Measurements from ENCODE around the gene DEF6.

DNA sequence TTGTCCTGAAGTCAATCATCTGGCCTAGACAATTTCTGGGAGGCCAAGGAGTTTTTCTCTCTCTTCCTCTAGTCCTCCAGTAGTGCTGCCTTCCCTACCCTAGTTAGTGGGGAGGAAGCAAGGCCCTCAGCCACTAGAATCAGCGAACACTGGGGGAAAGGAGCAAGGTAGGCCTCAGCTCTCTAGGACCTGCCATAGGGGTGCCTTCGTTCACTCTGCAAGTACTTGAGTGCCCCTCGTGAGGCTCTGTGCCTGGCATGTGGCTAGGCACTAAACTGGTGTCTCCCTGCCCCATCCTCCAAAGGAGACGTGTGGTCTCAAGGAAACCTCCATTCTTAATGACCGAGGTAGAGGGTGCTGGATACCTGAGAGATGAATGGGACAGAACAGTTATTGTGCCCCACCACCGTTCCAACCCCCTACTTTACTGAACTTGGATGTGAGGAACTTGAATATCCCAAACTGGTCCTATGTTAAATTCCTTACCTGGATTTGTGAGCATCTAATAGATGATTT, 1.1 kb downstream of the DEF6 start:
- TF ChIP-seq, protein P1, sequence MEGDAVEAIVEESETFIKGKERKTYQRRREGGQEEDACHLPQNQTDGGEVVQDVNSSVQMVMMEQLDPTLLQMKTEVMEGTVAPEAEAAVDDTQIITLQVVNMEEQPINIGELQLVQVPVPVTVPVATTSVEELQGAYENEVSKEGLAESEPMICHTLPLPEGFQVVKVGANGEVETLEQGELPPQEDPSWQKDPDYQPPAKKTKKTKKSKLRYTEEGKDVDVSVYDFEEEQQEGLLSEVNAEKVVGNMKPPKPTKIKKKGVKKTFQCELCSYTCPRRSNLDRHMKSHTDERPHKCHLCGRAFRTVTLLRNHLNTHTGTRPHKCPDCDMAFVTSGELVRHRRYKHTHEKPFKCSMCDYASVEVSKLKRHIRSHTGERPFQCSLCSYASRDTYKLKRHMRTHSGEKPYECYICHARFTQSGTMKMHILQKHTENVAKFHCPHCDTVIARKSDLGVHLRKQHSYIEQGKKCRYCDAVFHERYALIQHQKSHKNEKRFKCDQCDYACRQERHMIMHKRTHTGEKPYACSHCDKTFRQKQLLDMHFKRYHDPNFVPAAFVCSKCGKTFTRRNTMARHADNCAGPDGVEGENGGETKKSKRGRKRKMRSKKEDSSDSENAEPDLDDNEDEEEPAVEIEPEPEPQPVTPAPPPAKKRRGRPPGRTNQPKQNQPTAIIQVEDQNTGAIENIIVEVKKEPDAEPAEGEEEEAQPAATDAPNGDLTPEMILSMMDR (IDR thresholded peaks at IDR 0.05) = no peak
- TF ChIP-seq EP300 (IDR thresholded peaks at IDR 0.05) = no peak
- no peak for TF ChIP-seq POLR2AphosphoS5 (IDR thresholded peaks at IDR 0.05)
- TF ChIP-seq POLR2A (IDR thresholded peaks at IDR 0.05; ENCODE audit: low read depth) = no peak

Measured in esophagus muscularis mucosa (tissue), 4 donors.